ENCODE data around the gene ASIC2. TPM values are rescaled to one million over a fixed set of nuclear protein-coding genes. Genes with fewer than 3 reads are reported as not detected.
A peak's percentile ranks its signal among the peaks of the same experiment; 100 is the strongest.

The ASIC2 gene
- total RNA-seq, 1 donor from 2014 or later, result 0.30 TPM

- peak; percentile 73 for DNase-seq
These were observed 179.7 kb downstream of the ASIC2 start for GRCh38 chr17:33113276-33113990.

- peak; percentile 65 for DNase-seq
These were observed 180.3 kb downstream of the ASIC2 start for GRCh38 chr17:33112763-33113162.

GRCh38 chr17:33109336-33110072, 183.6 kb downstream of the ASIC2 start:
- DNase-seq, result no peak

- no peak for DNase-seq
These were observed 186.4 kb downstream of the ASIC2 start for GRCh38 chr17:33106525-33107165.

- DNase-seq, result no peak
These were observed 187.2 kb downstream of the ASIC2 start for GRCh38 chr17:33105911-33106310.

GRCh38 chr17:33099906-33100305, 193.2 kb downstream of the ASIC2 start:
- no peak for DNase-seq

GRCh38 chr17:33099252-33099651, 193.8 kb downstream of the ASIC2 start:
- no peak for DNase-seq

- DNase-seq, result no peak
These were observed 195.7 kb downstream of the ASIC2 start for GRCh38 chr17:33097411-33097810.

- no peak for DNase-seq
These were observed 196.9 kb downstream of the ASIC2 start for GRCh38 chr17:33096161-33096560.

GRCh38 chr17:33091271-33091670, 201.8 kb downstream of the ASIC2 start:
- no peak for DNase-seq

GRCh38 chr17:33090806-33091205, 202.3 kb downstream of the ASIC2 start:
- DNase-seq, result no peak

GRCh38 chr17:33086878-33087277, 206.2 kb downstream of the ASIC2 start:
- no peak for DNase-seq

- no peak for DNase-seq
These were observed 207.1 kb downstream of the ASIC2 start for GRCh38 chr17:33086041-33086440.

- DNase-seq, result no peak
These were observed 207.8 kb downstream of the ASIC2 start for GRCh38 chr17:33085256-33085655.

GRCh38 chr17:33084755-33085154, 208.3 kb downstream of the ASIC2 start:
- no peak for DNase-seq

GRCh38 chr17:33082529-33083173, 210.4 kb downstream of the ASIC2 start:
- no peak for DNase-seq

GRCh38 chr17:33080091-33080490, 213.0 kb downstream of the ASIC2 start:
- DNase-seq, result no peak

GRCh38 chr17:33079201-33079600, 213.9 kb downstream of the ASIC2 start:
- peak; percentile 34 for DNase-seq

- no peak for DNase-seq
These were observed 216.1 kb downstream of the ASIC2 start for GRCh38 chr17:33076979-33077378.

- DNase-seq, result no peak
These were observed 219.7 kb downstream of the ASIC2 start for GRCh38 chr17:33073416-33073815.

GRCh38 chr17:33072421-33073161, 220.5 kb downstream of the ASIC2 start:
- DNase-seq, result no peak

GRCh38 chr17:33071656-33072055, 221.4 kb downstream of the ASIC2 start:
- DNase-seq, result no peak

Measured in skin of body (tissue), 2 donors.